ENCODE results near the gene PRIMPOL.
"Not testable (repeated sequence)": the region's sequence is repeated elsewhere in the genome, so short reads cannot be mapped to it uniquely, and the experiment has no call there.

PRIMPOL gene

GRCh38 chr4:184636897-184637296, 12.6 kb upstream of the PRIMPOL start:
- DNase-seq (ENCODE audit: low read depth in 2 of 2): no peak

- DNase-seq (ENCODE audit: low read depth in 2 of 2): no peak
Measured at GRCh38 chr4:184641022-184641421, 8.5 kb upstream of the PRIMPOL start.

GRCh38 chr4:184641451-184641850, 8.1 kb upstream of the PRIMPOL start:
- DNase-seq (ENCODE audit: low read depth in 2 of 2): no peak

- no peak for DNase-seq (ENCODE audit: low read depth in 2 of 2)
Measured at GRCh38 chr4:184643731-184644130, 5.8 kb upstream of the PRIMPOL start.

GRCh38 chr4:184644553-184645307, 4.8 kb upstream of the PRIMPOL start:
- DNase-seq (ENCODE audit: low read depth in 2 of 2): no peak

GRCh38 chr4:184645904-184646610, 3.5 kb upstream of the PRIMPOL start:
- no peak for DNase-seq (ENCODE audit: low read depth in 2 of 2)

GRCh38 chr4:184647266-184648053, 2.1 kb upstream of the PRIMPOL start:
- DNase-seq (ENCODE audit: low read depth in 2 of 2): no peak

- no peak for DNase-seq (ENCODE audit: low read depth in 2 of 2)
Measured at GRCh38 chr4:184648054-184648312, 1.6 kb upstream of the PRIMPOL start.

GRCh38 chr4:184648313-184649025, 1.1 kb upstream of the PRIMPOL start:
- DNase-seq (ENCODE audit: low read depth in 2 of 2): peak; percentile 21 to 41

- DNase-seq (ENCODE audit: low read depth in 2 of 2): no peak
Measured at GRCh38 chr4:184649971-184650855, 675 bp downstream of the PRIMPOL start.

- DNase-seq (ENCODE audit: low read depth in 2 of 2): no peak
Measured at GRCh38 chr4:184651899-184652298, 2.4 kb downstream of the PRIMPOL start.

GRCh38 chr4:184652681-184653080, 3.1 kb downstream of the PRIMPOL start:
- not testable (repeated sequence) for DNase-seq (ENCODE audit: low read depth in 2 of 2)

- DNase-seq (ENCODE audit: low read depth in 2 of 2): no peak
Measured at GRCh38 chr4:184653650-184654049, 4.1 kb downstream of the PRIMPOL start.

GRCh38 chr4:184655889-184656869, 6.6 kb downstream of the PRIMPOL start:
- DNase-seq (ENCODE audit: low read depth in 2 of 2): no peak

- no peak for DNase-seq (ENCODE audit: low read depth in 2 of 2)
Measured at GRCh38 chr4:184657144-184657543, 7.6 kb downstream of the PRIMPOL start.

GRCh38 chr4:184657820-184658219, 8.3 kb downstream of the PRIMPOL start:
- DNase-seq (ENCODE audit: low read depth in 2 of 2): not testable (repeated sequence)

- no peak for DNase-seq (ENCODE audit: low read depth in 2 of 2)
Measured at GRCh38 chr4:184660978-184661377, 11.4 kb downstream of the PRIMPOL start.

GRCh38 chr4:184662236-184662635, 12.7 kb downstream of the PRIMPOL start:
- no peak for DNase-seq (ENCODE audit: low read depth in 2 of 2)

GRCh38 chr4:184664445-184665210, 15.1 kb downstream of the PRIMPOL start:
- no peak for DNase-seq (ENCODE audit: low read depth in 2 of 2)
